Choroid plexus epithelial cell (primary cell): ENCODE data around the gene FAM181A.

ENCODE experiments used
- DNase-seq: peaks from one replicate; pipeline ENCODE4 v3.0.0-alpha.2; 2010; ENCODE audit warnings: low read depth
- H3K4me3 ChIP-seq: 2 replicates; pipeline ENCODE4 v1.5.1; 2011; ENCODE audit warnings: low read depth, mild to moderate bottlenecking, control low read depth, low read length, moderate library complexity
- TF ChIP-seq, protein P1 (sequence below): conservative IDR thresholded peaks from 2 replicates; pipeline ENCODE4 v1.5.1; 2011; ENCODE audit warnings: low read depth, mild to moderate bottlenecking, control low read depth, inconsistent platforms, low read length, moderate library complexity

Gene FAM181A

DNA sequence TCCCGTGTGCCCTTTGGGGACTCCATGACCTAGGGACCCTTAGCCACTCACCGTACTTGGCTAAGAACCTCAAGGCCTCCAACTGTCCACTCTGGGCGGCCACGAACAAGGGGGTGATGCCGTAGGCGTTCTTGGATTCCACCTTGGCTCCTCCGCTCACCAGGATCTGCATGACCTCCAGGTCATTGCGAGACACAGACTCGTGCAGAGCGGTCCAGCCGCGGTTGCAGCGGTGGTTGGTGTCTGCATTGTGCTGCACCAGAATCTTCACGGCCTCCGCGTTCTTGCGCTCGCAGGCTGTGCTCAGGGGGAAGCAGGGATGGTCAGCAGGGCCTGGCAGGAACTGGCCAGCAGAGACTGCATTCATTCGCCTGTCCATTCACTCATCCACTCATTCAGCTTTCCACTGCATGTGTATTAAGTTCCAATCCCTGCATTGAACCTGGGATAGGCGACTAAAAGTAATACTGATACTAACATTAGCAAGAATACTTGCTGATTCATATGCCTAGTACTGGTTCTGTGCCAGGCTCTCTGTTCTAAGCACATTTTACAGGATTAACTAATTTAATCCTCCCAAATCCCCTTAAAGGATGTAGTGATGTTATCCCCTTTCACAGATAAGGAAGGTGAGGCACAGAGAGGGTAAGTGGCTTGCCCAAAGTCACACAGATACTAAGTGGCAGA lies 23.9 kb downstream of the FAM181A start:
- TF ChIP-seq, protein P1, sequence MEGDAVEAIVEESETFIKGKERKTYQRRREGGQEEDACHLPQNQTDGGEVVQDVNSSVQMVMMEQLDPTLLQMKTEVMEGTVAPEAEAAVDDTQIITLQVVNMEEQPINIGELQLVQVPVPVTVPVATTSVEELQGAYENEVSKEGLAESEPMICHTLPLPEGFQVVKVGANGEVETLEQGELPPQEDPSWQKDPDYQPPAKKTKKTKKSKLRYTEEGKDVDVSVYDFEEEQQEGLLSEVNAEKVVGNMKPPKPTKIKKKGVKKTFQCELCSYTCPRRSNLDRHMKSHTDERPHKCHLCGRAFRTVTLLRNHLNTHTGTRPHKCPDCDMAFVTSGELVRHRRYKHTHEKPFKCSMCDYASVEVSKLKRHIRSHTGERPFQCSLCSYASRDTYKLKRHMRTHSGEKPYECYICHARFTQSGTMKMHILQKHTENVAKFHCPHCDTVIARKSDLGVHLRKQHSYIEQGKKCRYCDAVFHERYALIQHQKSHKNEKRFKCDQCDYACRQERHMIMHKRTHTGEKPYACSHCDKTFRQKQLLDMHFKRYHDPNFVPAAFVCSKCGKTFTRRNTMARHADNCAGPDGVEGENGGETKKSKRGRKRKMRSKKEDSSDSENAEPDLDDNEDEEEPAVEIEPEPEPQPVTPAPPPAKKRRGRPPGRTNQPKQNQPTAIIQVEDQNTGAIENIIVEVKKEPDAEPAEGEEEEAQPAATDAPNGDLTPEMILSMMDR = no peak
- DNase-seq = peak; percentile 23
- H3K4me3 ChIP-seq = no peak overlapping the region

DNA sequence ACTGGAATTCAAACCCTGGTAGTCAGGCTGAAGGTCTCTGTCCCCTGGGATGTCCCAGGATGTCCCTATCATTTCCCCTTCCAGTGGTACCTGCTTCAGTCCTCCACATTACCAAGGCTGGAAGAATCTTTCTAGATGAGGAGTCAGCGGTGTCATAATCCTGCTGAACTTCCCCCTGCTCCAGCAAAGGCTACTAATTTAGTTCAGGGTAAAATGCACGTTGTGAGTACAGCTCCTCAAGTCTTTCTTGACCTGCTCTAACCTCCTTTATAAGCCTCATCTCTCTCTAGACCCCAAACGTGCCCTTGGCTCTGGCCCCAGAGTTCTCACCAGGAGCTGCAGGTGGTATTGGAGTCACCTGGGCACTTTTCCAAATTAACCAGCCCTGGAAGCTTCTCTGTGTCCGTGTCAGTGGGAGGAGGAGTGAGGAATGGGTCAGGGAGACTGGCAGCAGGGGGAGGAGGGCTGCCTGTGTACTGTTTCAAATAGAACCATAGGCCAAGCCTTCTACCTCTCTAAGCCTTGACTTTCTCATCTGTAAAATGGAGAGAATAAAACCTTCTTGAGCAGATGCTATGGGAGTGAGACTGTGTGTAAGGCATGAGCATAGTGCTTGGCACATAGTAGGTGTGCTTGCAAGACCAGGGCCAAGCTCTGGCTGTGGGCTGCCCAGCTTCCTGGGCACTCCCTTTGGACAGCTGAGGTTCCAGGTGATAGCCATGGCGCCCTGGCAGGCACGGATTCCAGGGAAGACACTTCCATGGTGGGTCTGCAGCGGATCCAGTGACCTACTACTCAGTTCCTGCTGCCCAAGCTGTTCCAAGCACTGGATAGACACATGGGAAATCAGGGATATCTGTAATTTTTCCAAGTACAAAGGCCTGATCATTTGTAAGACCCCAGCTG lies 24.7 kb downstream of the FAM181A start:
- TF ChIP-seq, protein P1 = no peak
- no peak overlapping the region for H3K4me3 ChIP-seq
- DNase-seq = no peak

DNA sequence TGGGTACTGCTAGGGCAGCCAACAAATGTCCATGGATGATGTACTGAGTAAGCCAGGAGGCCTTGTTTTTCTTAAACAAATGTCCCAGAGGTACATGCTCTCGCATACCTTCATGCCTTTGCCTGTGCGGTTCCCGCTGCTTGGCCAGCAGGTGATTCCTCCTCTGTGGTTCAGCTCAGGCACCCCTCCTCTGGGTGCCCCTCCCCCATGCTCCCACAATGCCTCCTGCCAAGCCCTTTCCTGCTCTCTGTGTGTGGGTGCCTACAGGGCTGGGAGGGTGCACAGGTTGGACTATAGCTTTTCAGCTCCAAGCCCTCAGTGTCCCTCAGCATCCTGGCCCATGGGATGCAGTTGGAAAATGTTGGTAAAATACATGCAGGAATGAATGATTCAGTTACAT lies 25.7 kb downstream of the FAM181A start:
- TF ChIP-seq, protein P1 = no peak
- no peak overlapping the region for H3K4me3 ChIP-seq
- DNase-seq = no peak

DNA sequence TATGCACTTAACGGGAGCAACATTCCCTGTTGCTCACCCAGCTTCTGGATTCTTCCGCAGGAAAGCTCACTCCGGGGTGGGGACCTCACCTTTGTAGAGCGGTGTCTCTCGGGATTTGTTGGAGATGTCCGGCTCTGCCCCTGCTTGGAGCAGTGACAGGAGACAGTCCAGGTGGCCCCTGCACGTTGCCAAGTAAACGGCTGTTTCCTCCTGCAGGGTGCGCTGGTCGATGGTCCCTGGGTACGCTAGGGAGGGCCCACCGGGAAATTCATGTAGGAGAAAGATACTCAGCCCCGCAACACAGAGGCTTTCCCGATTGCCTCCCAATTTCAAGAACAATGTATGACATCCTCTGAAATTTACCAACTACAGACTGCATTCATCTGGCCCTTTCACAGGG lies 26.1 kb downstream of the FAM181A start:
- TF ChIP-seq, protein P1 = peak; percentile 14
- H3K4me3 ChIP-seq = no peak overlapping the region
- DNase-seq = no peak

DNA sequence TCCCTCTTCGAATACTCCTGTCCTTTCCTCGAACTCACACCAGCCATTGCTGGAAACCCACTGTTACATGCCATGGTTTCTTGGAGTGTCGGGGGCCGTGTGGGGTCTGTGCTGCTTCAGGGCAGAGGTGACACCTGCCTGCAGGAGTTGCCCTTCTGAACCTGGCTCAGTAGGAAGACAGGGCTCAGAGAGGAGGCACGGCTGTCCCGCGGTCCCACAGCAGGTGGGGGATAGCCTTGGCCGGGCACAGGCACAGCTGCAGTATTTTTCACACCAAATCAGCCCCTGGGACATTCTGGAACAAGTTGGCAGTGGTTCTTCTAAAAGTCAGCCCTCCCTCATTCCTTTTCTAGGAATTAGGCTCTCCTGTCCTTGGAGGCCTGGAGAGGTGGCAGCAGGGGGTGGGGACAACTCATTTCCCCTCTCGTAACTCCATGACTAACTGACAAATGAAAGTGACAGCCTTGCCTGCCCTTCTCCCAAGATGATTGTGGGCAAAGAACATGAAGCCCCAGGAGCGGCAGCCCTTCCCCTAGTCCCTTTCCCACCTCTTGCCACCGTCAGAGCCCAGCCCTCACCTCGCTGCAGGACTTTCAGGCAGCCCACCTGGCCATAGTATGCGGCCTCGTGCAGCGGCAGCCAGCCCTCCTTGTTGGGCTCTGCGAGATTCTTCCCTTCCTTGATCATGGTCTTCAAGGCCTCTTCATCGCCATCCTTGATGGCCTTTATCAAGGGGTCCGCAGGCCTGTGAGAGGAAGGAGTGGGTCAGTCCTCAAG lies 26.8 kb downstream of the FAM181A start:
- TF ChIP-seq, protein P1 = no peak

DNA sequence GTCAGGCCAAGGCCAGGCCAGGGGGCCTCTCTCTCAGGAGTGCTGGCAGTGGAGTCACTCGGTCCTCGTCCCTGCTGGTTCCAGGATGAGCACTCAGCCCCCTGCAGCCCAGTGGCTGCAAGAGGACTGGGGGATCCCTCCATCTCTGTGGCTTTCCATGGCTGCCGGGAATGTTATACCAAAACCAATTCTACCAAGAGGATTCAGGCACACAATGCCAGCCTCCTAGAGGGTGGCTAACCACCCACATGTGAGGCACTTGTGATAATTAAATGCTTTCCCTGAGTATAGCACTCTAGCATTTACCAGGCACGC lies 27.3 kb downstream of the FAM181A start:
- TF ChIP-seq, protein P1 = no peak
- no peak for DNase-seq
- no peak overlapping the region for H3K4me3 ChIP-seq

More for the DNA sequence above, 26.8 kb downstream of the FAM181A start:
- H3K4me3 ChIP-seq = no peak overlapping the region
- DNase-seq = no peak
